K562 (cell line): ENCODE results near the gene S100A8. TPM values are rescaled to one million over a fixed set of nuclear protein-coding genes. Genes with fewer than 3 reads are reported as not detected.

ENCODE experiments used
- BACH1 ChIP-seq: fragments of 200-800 bp; sonication (Bioruptor generic); IDR thresholded peaks from 2 replicates; pipeline ENCODE4 v1.6.1; 2016; ENCODE audit warnings: missing genetic modification characterization, missing compliant biosample characterization
- CBFA2T3 ChIP-seq: fragments of 450-650 bp; IDR thresholded peaks from 2 replicates; pipeline ENCODE4 v1.6.1; 2017
- CBX8 ChIP-seq: fragments of 200-600 bp; sonication (generic); IDR thresholded peaks from 2 replicates; pipeline ENCODE4 v1.6.1; 2012; ENCODE audit warnings: borderline replicate concordance, mixed run types, low read depth, mild to moderate bottlenecking, moderate library complexity, mixed read lengths, low read length, control low read depth, inconsistent platforms; ENCODE audit not compliant: poor library complexity, severe bottlenecking; ENCODE audit errors: extremely low read depth
- CC2D1A ChIP-seq: fragments of 450-650 bp; IDR thresholded peaks from 2 replicates; pipeline ENCODE4 v1.6.1; 2017; ENCODE audit warnings: mild to moderate bottlenecking
- EGR1 ChIP-seq: fragments of 450-650 bp; conservative IDR thresholded peaks from 2 replicates; pipeline ENCODE4 v1.6.1; 2017; ENCODE audit warnings: mild to moderate bottlenecking
- ELK1 ChIP-seq: sonication (generic); formaldehyde crosslinking; IDR thresholded peaks from 2 replicates; pipeline ENCODE4 v1.8.1; 2022; ENCODE audit warnings: missing genetic modification reagents
- FOS ChIP-seq: IDR thresholded peaks from 3 replicates; pipeline ENCODE4 v1.6.1; 2011; ENCODE audit not compliant: insufficient read length; ENCODE audit errors: extremely low read depth
- HLTF ChIP-seq: fragments of 450-650 bp; IDR thresholded peaks from 2 replicates; pipeline ENCODE4 v1.6.1; 2016
- HNRNPLL ChIP-seq: fragments of 200-400 bp; formaldehyde crosslinking; IDR thresholded peaks from 2 replicates; pipeline ENCODE4 v1.6.1; 2017; ENCODE audit warnings: low read length, low read depth, mild to moderate bottlenecking; ENCODE audit not compliant: poor library complexity, severe bottlenecking
- ID3 ChIP-seq, 2 experiments: fragments of 250-450 bp in 1 of 2; fragments of 450-650 bp in 1 of 2; sonication (Bioruptor Pico) in 1 of 2; IDR thresholded peaks; 2 replicates each; pipeline versions ENCODE4 v1.6.1 to v1.8.0; 2016 to 2021; ENCODE audit warnings: mild to moderate bottlenecking in 2 of 2, moderate library complexity in 2 of 2, missing compliant biosample characterization in 1 of 2, missing genetic modification characterization in 1 of 2
- MCM2 ChIP-seq: fragments of 450-650 bp; IDR thresholded peaks from 2 replicates; pipeline ENCODE4 v1.6.1; 2017; ENCODE audit warnings: low read depth, mild to moderate bottlenecking
- MTA3 ChIP-seq: fragments of 450-650 bp; formaldehyde crosslinking; IDR thresholded peaks from 2 replicates; pipeline ENCODE4 v1.6.1; 2017; ENCODE audit warnings: mild to moderate bottlenecking, borderline replicate concordance
- NEUROD1 ChIP-seq: fragments of 150-350 bp; IDR thresholded peaks from 2 replicates; pipeline ENCODE4 v1.6.1; 2014; ENCODE audit warnings: borderline replicate concordance, low read length, low read depth; ENCODE audit not compliant: partially characterized antibody
- PHTF2 ChIP-seq: fragments of 250-450 bp; sonication (Bioruptor Pico); IDR thresholded peaks from 2 replicates; pipeline ENCODE4 v1.5.0; 2021; ENCODE audit warnings: mild to moderate bottlenecking
- PRPF4 ChIP-seq: fragments of 200-400 bp; formaldehyde crosslinking; IDR thresholded peaks from one replicate; pipeline ENCODE4 v1.6.1; 2017; ENCODE audit warnings: low read length, low read depth, mild to moderate bottlenecking; ENCODE audit not compliant: insufficient read depth, poor library complexity, severe bottlenecking
- RBM34 ChIP-seq: fragments of 200-400 bp; formaldehyde crosslinking; IDR thresholded peaks from 2 replicates; pipeline ENCODE4 v1.6.1; 2018; ENCODE audit warnings: low read length, borderline replicate concordance; ENCODE audit not compliant: insufficient read depth
- RHOXF2B ChIP-seq: fragments of 250-450 bp; sonication (Bioruptor Pico); conservative IDR thresholded peaks from 2 replicates; pipeline ENCODE4 v1.5.1; 2021
- SAFB2 ChIP-seq: fragments of 200-400 bp; formaldehyde crosslinking; IDR thresholded peaks from 2 replicates; pipeline ENCODE4 v1.6.1; 2018; ENCODE audit warnings: borderline replicate concordance, low read length, low read depth, moderate library complexity; ENCODE audit not compliant: severe bottlenecking
- SAP30 ChIP-seq: fragments of 200-600 bp; sonication (generic); IDR thresholded peaks from 2 replicates; pipeline ENCODE4 v1.6.1; 2012; ENCODE audit warnings: borderline replicate concordance, low read depth, mild to moderate bottlenecking, moderate library complexity, low read length, control low read depth, inconsistent platforms; ENCODE audit not compliant: insufficient read depth, poor library complexity, severe bottlenecking
- SRSF1 ChIP-seq: fragments of 200-400 bp; formaldehyde crosslinking; IDR thresholded peaks from 2 replicates; pipeline ENCODE4 v1.6.1; 2017; ENCODE audit warnings: mild to moderate bottlenecking, low read depth, low read length, moderate library complexity
- TAF1 ChIP-seq: IDR thresholded peaks from 2 replicates; pipeline ENCODE4 v1.6.1; 2011; ENCODE audit warnings: mild to moderate bottlenecking, low read length, moderate library complexity; ENCODE audit not compliant: insufficient read depth, control insufficient read depth, severe bottlenecking; ENCODE audit errors: extremely low read depth
- TAL1 ChIP-seq: fragments of 450-650 bp; IDR thresholded peaks from 2 replicates; pipeline ENCODE4 v1.6.1; 2016; ENCODE audit warnings: mild to moderate bottlenecking
- USF2 ChIP-seq: sonication (generic); formaldehyde crosslinking; IDR thresholded peaks from 2 replicates; pipeline ENCODE4 v1.5.0; 2020; ENCODE audit warnings: missing genetic modification reagents
- ZKSCAN3 ChIP-seq: fragments of 250-450 bp; sonication (Bioruptor Pico); IDR thresholded peaks from 2 replicates; pipeline ENCODE4 v1.4.0; 2020
- ZNF24 ChIP-seq: fragments of 450-650 bp; IDR thresholded peaks from 2 replicates; pipeline ENCODE4 v1.6.1; 2016
- polyA plus RNA-seq, 8 experiments: library from polyadenylated mRNA; depleted of rRNA in 4 of 8; stranded (reverse) in 5 of 8; unstranded in 3 of 8; fragments of >200 nt; fragmentation: Nextera tagmentation in 2 of 8; fragmentation: Illumina TruSeq in 1 of 8; extraction: Ambion mirVana in 2 of 8; extraction: Trizol in 1 of 8; gene quantifications; 2 replicates each; pipeline versions ENCODE4 v1.2.1 to v1.2.3, GENCODE V29; 2011 to 2014; ENCODE audit warnings: inconsistent platforms in 1 of 8, missing spikeins in 1 of 8
- total RNA-seq, 7 experiments: library from RNA; depleted of rRNA in 6 of 7; stranded (reverse); fragments of >200 nt in 6 of 7; fragmentation: Illumina TruSeq in 2 of 7; extraction: Trizol in 2 of 7; gene quantifications; 2 replicates each; pipeline versions ENCODE4 v1.2.1 to v1.2.3, GENCODE V29; 2011 to 2021; ENCODE audit warnings: low replicate concordance in 1 of 7

The S100A8 gene
- total and polyA plus RNA-seq, 9 of the 15 experiments (the other 6 are each of a cell fraction or from before 2014, with no cell fraction given) = 0.15 to 0.60 TPM; not detected in 7

- no peak for TF ChIP-seq ID3 (CRISPR knock-in tag; IDR thresholded peaks at IDR 0.05)
- TF ChIP-seq ID3 (tag; IDR thresholded peaks at IDR 0.05) = peak; percentile 81
- no peak for TF ChIP-seq EGR1
- TF ChIP-seq FOS = no peak
- TF ChIP-seq SAFB2 = no peak
- TF ChIP-seq TAL1 = peak; percentile 85
- peak; percentile 85 for TF ChIP-seq MTA3
- no peak for TF ChIP-seq RBM34
- no peak for TF ChIP-seq MCM2
- peak; percentile 96 for TF ChIP-seq CBFA2T3
- TF ChIP-seq PHTF2 (CRISPR knock-in tag) = no peak
- TF ChIP-seq NEUROD1 = peak; percentile 24
- TF ChIP-seq CBX8 = no peak
- TF ChIP-seq SRSF1 = no peak
- TF ChIP-seq RHOXF2B = no peak
- no peak for TF ChIP-seq HNRNPLL
- TF ChIP-seq CC2D1A = peak; percentile 88; the same call in 1 of the 2 replicates
- no peak for TF ChIP-seq SAP30
- 0 out of 2 replicates have a peak, but pooled peaks have one; percentile 24 for TF ChIP-seq ZNF24
- TF ChIP-seq ELK1 (CRISPR knock-in tag) = no peak
- no peak for TF ChIP-seq TAF1
- no peak for TF ChIP-seq HLTF
- no peak for TF ChIP-seq PRPF4
- no peak for TF ChIP-seq USF2 (CRISPR knock-in tag)
- TF ChIP-seq BACH1 (tag) = no peak
- TF ChIP-seq ZKSCAN3 (CRISPR knock-in tag) = no peak
These were observed 42.2 kb upstream of the S100A8 start (continued) for GRCh38 chr1:153432874-153433681.
